ENCODE results near the gene EFCAB10.

The EFCAB10 gene

GRCh38 chr7:105596866-105597265, 15.6 kb upstream of the EFCAB10 start:
- no peak for DNase-seq

GRCh38 chr7:105594034-105594433, 12.7 kb upstream of the EFCAB10 start:
- DNase-seq: no peak

- DNase-seq: no peak
These were observed 10.2 kb upstream of the EFCAB10 start for GRCh38 chr7:105591522-105591921.

GRCh38 chr7:105590793-105591192, 9.5 kb upstream of the EFCAB10 start:
- DNase-seq: no peak

- DNase-seq: peak; percentile 64
These were observed 8.2 kb upstream of the EFCAB10 start for GRCh38 chr7:105589356-105590077.

- DNase-seq: no peak
These were observed 6.8 kb upstream of the EFCAB10 start for GRCh38 chr7:105587909-105588635.

- DNase-seq: peak; percentile 39
These were observed 4.7 kb upstream of the EFCAB10 start for GRCh38 chr7:105585850-105586500.

- peak; percentile 1 for DNase-seq
These were observed 2.9 kb upstream of the EFCAB10 start for GRCh38 chr7:105584165-105584564.

- DNase-seq: no peak
These were observed 1.8 kb upstream of the EFCAB10 start for GRCh38 chr7:105583061-105583460.

- no peak for DNase-seq
These were observed 1.1 kb downstream of the EFCAB10 start for GRCh38 chr7:105580022-105580740.

GRCh38 chr7:105578496-105578895, 2.8 kb downstream of the EFCAB10 start:
- no peak for DNase-seq

- DNase-seq: no peak
These were observed 4.0 kb downstream of the EFCAB10 start for GRCh38 chr7:105577251-105577650.

GRCh38 chr7:105571891-105572290, 9.4 kb downstream of the EFCAB10 start:
- no peak for DNase-seq

- DNase-seq: no peak
These were observed 13.5 kb downstream of the EFCAB10 start for GRCh38 chr7:105567821-105568220.

- no peak for DNase-seq
These were observed 14.3 kb downstream of the EFCAB10 start for GRCh38 chr7:105567024-105567423.

- DNase-seq: no peak
These were observed 16.1 kb downstream of the EFCAB10 start for GRCh38 chr7:105565190-105565589.

GRCh38 chr7:105559926-105560325, 21.4 kb downstream of the EFCAB10 start:
- no peak for DNase-seq

GRCh38 chr7:105538339-105538738, 43.0 kb downstream of the EFCAB10 start:
- no peak for DNase-seq

- DNase-seq: peak; percentile 20
These were observed 48.4 kb downstream of the EFCAB10 start for GRCh38 chr7:105532709-105533460.

GRCh38 chr7:105531792-105532671, 49.3 kb downstream of the EFCAB10 start, which contains the start of gene RINT1:
RINT1 (plus strand) TSS chr7:105532201; CDS start chr7:105532316, 115 bp downstream.
- DNase-seq: peak; percentile 90

GRCh38 chr7:105530546-105530945, 50.7 kb downstream of the EFCAB10 start:
- DNase-seq: no peak

Measured in OCI-M1 (cell line).